Dedifferentiated amniotic fluid mesenchymal stem cell (primary cell): Measurements from ENCODE around the gene ZNF552.
"Not testable (repeated sequence)": the region's sequence is repeated elsewhere in the genome, so short reads cannot be mapped to it uniquely, and the experiment has no call there.

Experiments used
- DNase-seq: peaks from one replicate; pipeline ENCODE4 v3.0.0-alpha.2; 2016; ENCODE audit errors: extremely low spot score

Gene ZNF552

DNA sequence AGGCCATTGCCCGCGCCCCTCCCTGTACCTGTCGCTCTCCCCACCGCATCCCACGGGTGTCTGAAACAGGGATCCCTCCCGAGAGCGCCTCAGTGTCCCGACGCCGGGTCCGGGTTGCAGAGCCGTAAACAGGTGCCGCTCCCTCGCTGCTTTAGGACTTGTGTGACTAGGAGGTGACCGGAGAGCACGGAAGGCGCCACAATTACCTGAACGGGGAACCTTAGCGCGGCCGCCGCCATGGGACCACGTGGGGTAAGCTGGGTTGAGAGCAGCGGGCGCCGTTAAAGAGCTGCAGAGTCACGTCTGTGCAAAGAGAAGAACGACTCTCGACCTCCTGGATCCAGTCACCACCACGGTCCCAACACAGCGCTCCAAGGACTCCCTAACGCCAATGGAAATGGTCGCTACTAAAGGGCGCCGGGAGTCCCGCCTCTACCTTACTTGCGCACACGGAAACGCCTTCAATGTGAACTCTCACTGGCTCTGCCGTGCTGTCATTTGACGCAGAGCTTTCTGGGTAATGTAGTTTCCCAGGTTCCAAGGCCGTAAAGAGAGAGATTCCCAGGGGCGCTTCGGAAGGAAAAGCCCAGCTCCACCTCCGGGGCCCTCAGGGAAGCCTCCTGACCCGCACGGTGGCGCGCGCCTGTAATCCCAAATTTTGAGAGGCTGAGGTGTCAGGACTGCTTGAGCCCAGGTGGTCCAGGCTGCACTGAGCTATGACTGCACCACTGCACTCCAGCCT, at the start of gene ZNF552:
TSS of gene ZNF552 (minus strand) at position 409 of the 742 bp plus-strand sequence. CDS start at position 239, 170 bp downstream.
- DNase-seq = peak; percentile 92

DNA sequence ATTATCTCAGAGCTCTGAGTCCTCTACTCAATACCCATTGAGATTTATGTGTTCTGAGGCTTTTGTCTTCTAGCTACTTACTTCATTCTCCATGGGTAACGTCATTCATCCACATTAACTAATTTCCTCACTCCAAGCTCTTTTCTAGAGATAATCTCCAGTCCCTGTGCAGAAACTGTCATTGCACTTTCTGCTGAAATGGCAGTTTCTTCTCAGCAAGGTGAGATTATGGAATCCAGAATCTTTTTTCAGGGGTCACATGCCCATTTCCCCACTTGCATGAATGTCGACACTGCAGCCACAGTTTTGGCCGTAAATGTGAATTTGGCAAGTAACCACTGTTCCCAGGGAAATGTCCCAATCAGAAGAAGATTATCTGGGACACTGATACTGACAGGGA, 47.6 kb upstream of the ZNF552 start:
- not testable (repeated sequence) for DNase-seq

DNA sequence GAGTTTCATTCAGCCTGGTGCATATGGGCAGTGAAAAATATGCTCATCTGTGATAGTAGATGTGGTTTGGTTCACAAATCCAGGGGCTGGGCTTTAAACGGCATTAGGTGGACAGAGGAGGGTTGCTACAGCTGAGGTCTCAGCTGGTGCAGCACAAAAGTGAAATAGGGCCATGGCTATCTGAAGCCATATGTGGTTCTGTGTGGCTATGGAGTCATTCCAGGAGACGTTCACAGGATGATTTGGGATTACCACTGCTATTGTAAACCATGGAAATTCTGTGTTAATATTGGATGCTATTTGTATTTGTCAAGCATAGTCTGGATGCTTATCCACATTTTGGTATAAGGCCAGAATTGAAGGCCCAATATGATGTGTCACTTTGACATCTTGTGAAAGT, 39.4 kb upstream of the ZNF552 start:
- DNase-seq = not testable (repeated sequence)

DNA sequence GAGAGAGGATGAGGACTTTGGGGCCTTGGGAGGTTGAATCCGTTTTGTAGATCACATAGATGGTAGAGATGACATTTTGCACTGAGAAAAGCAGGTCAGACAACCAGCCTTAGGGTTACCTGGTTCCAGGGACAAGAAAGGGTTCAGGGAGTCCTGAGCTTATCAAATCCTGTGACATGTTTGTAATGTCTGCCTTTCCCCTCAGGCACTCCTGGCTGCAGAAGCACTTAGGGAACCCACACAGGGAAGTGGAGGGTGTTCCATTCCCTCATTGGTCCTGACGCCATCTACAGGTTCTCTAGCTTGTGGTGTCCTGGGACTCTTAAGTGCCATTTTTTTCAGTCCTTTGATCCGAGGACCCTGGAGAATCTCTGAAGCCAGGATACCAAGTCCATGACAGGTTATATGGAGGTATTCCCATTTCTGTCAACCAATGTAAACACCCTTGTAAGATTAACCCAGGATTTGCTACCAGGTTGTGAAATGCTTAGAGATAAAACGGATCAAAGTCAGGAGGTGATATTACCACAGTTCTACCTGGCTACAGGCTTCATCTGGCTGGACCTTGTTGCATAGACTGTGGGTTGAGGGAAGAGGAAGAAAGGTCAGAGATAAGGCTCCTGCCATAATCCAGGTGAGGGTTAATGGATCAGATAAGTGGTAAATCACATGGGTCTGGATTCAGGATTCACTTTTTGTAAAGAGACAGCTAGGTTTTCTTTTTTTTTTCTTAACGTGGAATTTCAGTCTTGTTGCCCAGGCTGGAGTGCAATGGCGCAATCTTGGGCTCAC, 37.3 kb upstream of the ZNF552 start:
- DNase-seq = not testable (repeated sequence)

DNA sequence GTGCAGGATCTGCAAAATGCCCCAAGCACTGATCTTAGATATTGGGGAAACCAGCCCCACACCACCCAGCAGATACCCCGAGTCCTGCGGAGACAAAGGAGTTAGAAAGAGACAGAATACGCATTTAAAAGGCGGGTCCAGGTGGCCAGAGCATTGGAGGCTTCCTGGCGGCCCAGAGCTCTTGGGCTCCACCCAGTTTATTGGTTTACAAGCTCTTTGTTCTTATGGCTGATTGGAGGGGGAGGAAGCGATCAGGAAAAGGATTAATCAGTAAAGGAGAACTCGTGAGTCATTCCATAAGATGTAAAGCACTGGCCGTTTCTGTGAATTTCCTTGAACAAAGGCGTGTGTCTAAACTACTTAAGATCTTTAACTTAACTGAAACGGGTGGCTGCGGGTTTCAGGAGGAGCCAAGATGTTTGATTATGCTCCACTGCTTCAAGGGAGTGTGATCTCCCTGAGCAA, 35.9 kb upstream of the ZNF552 start:
- no peak for DNase-seq

DNA sequence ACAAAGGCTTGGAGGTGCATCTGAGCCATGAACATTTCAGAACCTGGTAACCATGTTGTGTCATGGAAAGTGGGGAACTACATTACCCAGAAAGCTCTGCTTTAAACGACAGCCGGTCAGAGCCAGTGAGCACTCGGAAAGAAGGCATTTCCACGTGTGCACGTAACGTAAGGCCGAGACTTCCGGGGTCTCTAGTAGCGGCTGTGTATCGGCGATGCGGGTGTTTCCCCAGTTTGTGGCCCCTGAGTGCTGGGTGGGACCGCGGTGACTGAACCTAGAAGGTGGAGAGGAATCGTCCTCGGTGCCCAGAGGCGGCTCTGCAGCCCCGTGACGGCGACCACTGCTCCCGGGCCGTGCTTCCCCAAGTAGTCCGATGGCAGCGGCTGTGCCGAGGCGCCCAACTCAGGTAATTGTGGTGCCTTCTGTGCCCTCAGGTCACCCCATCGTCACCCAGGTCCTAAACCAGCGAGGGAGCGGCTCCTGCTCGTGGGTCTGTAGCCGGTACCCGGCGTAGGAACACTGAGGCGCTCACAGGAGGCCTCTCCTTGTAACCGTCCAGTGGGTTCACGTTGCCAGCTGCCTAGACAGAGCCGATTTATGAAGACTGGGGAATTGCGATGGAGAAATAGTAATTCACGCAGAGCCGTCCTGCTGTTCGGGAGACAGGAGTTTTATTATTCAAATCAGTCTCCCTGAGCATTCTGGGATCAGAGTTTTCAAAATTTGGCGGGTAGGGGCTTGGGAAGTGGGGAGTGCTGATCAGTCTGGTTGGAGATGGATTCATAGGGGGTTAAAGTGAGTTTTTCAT, 35.2 kb upstream of the ZNF552 start, which contains the start of gene ZNF587:
TSS of gene ZNF587 (plus strand) at position 194 of the 808 bp plus-strand sequence. CDS start at position 374, 180 bp downstream.
- peak; percentile 83 for DNase-seq

DNA sequence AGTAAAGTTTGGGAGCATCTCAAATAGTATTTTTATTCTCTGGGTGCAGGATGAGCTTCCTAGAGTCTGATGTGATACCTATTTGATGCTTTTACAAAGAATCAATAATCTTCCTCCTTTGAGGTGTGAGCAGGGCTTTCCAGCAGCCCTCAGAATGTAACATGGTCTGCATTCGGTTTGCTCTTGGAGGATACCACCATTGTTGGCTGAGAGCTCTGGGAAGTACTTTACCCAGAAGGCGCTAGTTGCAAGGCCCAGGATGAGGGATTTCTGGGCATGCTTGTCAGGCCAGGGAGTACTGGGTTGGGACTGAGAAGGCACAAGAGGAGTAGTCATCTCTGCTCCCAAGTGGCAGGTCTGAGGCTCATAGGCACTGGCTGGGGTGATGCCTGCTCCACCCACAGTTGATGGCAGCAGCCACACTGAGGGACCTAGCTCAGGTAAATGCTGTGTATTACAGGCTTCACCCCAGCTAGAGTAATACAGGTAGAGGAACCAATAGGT, 34.5 kb upstream of the ZNF552 start:
- DNase-seq = not testable (repeated sequence)

DNA sequence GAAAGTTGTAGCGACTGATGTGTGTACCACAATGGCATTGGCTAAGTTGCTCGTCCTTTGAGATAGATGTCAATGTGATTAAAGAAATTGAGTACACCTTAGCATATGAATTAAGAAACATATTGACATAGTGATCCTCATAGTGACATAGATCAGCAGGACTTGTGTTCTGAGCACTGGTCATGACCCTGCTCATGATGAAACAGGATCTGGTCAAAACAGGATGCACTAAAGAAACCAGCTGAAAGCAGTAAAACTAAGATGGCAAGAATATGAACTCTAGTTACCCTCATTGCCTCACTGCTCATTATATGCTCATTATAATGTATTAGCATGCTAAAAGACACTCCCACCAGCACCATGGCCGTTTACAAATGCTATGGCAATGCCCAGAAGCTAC, 32.5 kb upstream of the ZNF552 start:
- DNase-seq = not testable (repeated sequence)

DNA sequence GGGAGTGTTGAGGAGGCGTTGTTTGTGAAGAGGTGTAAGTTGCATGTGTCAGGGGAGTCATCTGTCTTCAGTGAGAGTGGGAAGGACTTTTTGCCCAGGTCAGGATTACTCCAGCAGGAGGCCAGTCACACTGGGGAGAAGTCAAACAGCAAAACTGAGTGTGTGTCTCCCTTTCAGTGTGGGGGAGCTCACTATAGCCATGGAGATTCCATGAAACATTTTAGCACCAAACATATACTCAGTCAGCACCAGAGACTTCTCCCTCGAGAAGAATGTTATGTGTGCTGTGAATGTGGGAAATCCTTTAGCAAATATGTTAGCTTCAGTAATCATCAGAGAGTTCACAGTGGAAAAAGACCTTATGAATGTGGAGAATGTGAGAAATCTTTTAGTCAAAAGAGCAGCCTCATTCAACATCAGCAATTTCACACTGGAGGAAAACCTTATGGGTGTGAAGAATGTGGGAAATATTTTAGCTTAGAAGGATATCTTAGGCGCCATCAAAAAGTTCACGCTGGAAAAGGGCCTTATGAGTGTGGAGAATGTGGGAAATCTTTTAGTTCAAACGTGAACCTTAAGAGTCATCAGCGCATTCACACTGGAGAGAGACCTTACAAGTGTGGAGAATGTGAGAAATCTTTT, 26.5 kb upstream of the ZNF552 start:
- no peak for DNase-seq

DNA sequence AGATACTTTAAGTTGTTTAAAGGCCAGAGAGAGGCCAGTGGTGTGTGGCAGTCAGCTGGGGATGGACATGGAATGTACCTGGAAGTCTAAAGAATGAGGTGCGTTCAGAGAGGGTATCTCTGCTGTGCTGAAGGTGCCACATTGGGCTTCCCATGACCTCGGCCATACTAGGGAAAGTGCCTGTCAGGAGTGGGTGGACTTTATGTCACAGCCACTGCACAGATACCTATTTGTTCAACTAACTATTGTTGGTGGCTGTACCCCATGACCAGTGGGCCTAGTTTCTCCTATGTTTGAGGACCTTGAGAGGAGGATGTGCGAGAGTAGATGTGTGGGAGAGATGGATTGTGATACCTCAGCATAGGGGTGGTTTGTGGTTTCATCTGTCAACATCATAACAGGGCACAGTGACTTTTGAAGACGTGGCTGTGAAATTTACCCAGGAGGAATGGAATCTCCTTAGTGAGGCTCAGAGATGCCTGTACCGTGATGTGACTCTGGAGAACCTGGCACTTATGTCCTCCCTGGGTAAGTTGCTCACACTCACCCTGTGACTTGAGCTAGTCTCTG, 24.0 kb upstream of the ZNF552 start:
- DNase-seq = not testable (repeated sequence)

DNA sequence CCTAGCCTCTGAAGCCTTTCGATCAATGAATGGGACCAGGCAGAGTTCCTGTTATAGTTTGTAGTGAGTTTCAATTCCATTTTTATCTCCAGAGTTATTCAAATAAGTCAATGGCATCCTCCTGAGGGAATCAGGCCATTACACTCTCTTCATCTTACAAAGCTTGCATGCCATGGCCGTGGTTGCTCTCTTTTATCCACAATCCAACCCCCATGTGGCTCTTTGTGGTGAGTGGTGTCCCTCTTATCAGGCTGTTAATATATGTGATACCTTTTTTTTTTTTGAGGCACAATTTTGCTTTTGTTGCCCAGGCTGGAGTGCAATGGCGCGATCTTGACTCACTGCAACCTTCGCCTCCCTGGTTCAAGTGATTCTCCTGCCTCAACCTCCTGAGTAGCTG, 22.3 kb upstream of the ZNF552 start:
- not testable (repeated sequence) for DNase-seq

DNA sequence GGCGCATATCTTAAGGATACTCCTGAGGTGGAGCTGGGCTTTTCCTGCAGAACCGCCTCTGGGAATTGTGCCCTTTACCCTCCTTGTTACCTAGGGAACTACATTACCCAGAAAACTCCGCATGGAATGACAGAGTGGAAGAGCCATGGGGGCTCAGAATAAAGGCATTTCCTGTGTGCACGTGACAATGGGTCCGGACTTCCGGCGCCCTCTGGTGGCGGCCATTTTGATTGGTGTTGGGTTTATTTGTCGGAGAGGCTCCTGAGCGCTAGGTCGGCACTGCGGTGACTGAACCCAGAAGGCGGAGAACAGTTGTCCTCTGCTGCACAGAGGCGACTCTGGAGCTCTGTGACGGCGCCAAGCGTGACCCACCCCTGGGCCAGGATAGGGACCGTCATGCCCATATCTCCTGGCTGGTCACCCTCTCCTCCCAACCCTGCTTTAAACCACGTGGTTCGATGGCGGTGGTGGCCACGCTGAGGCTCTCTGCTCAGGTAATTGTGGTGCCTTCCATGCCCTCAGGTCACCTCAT, 15.4 kb upstream of the ZNF552 start, which contains the start of gene ZNF587B:
TSS of gene ZNF587B (plus strand) at position 229 of the 532 bp plus-strand sequence. CDS start at position 459, 230 bp downstream.
- DNase-seq = no peak

DNA sequence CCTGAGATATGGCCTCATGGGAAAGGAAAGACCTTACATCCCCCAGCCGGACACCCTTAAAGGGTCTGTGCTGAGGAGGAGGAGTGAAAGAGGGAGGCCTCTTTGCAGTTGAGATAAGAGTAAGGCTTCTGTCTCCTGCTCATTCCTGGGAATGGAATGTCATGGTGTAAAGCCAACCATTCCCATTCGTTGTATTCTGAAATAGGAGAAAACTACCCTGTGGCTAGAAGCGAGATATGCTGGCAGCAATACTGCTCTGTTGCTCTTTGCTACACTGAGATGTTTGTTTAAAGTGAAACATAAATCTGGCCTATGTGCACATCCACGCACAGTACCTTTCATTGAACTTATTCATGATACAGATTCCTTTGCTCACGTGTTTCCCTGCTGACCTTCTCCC, 14.6 kb upstream of the ZNF552 start:
- DNase-seq = no peak

DNA sequence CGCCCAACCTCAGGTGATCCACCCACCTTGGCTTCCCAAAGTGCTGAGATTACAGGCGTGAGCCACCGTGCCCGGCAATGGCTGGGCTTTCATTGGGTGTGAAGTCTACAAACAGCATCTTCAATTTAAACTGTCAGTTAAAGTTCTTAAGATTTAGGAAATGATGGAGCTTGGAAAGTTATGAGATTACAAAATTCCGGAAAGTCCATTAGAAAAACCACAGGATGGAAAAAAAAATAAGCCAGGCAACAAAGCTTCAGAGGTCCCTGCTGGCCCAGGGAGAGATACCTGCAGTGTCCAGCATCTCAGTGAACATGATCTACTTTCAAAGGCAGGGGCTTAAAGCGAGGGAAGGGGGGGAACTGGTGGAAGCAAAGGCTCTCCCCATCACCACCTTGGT, 10.8 kb upstream of the ZNF552 start:
- DNase-seq = no peak

DNA sequence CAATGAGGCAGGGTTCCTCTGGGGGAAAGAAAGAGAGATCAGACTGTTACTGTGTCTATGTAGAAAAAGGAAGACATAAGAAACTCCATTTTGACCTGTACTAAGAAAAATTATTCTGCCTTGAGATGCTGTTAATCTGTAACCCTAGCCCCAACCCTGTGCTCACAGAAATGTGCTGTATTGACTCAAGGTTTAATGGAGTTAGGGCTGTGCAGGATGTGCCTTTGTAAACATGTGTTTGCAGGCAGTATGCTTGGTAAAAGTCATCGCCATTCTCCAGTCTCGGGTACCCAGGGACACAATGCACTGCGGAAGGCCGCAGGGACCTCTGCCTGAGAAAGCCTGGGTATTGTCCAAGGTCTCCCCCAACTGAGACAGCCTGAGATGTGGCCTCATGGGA, 8.9 kb upstream of the ZNF552 start:
- not testable (repeated sequence) for DNase-seq

DNA sequence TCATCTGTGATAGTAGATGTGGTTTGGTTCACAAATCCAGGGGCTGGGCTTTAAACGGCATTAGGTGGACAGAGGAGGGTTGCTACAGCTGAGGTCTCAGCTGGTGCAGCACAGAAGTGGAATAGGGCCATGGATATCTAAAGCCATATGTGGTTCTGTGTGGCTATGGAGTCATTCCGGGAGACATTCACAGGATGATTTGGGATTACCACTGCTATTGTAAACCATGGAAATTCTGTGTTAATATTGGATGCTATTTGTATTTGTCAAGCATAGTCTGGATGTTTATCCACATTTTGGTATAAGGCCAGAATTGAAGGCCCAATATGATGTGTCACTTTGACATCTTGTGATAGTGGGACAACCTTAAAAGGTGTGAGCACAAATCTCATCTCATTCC, 8.4 kb upstream of the ZNF552 start:
- not testable (repeated sequence) for DNase-seq

DNA sequence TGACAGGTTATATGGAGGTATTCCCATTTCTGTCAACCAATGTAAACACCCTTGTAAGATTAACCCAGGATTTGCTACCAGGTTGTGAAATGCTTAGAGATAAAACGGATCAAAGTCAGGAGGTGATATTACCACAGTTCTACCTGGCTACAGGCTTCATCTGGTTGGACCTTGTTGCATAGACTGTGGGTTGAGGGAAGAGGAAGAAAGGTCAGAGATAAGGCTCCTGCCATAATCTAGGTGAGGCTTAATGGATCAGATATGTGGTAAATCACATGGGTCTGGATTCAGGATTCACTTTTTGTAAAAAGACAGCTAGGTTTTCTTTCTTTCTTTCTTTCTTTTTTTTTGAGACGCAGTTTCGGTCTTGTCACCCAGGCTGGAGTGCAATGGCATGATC, 6.8 kb upstream of the ZNF552 start:
- not testable (repeated sequence) for DNase-seq

DNA sequence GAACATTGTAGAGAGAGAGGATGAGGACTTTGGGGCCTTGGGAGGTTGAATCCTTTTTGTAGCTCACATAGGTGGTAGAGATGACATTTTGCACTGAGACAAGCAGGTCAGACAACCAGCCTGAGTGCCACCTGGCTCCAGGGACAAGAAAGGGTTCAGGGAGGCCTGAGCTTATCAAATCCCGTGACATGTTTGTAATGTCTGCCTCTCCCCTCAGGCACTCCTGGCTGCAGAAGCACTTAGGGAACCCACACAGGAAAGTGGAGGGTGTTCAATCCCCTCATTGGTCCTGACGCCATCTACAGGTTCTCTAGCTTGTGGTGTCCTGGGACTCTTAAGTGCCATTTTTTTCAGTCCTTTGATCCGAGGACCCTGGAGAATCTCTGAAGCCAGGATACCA, 6.4 kb upstream of the ZNF552 start:
- not testable (repeated sequence) for DNase-seq

DNA sequence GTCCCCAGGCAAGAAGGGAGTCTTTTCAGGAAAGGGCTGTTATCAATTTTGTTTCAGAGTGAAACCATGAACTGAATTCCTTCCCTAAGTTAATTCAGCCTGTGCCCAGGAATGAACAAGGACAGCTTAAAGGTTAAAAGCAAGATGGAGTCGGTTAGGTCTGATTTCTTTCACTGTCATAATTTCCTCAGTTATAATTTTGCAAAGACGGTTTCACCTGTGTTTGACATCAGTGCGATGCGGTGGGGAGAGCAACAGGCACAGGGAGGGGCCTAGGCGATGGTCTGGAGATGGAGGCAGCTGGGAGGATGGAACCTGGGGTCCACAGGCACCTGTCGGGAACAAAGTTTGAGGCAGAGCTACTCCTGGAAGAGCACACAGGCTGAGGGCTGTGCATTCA, 5.9 kb upstream of the ZNF552 start:
- no peak for DNase-seq

DNA sequence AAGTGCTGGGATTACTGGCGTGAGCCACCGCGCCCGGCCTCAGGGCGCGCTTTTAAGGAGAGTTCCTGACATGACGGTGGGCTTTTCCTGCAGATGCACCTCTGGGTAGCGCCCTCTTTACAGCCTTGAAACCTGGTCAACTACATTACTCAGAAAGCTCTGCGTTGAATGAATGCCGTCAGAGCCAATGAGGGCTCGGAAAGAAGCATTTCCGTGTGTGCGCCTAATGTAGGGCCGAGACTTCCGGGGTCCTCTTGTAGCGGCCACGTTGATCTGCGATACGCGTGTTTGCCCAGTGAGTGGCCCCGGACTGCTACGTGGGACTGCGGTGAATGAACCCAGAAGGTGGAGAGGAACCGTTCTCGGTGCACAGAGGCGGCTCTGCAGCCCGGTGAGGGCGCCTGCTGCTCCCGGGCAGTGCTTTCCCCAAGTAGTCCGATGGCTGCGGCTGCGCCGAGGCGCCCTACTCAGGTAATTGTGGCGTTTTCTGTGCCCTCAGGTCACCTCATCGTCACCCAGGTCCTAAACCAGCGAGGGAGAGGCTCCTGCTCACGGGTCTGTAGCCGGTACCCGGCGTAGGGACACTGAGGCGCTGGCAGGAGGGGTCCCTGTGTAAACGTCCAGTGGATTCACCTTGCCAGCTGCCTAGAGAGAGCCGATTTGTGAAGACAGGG, 4.9 kb upstream of the ZNF552 start:
- peak; percentile 85 for DNase-seq
